BLaER1 treated with 17β-estradiol and CSF1 and Interleukin-3, amounts not matched to agents 10 nM and 100 nM (cell line): ENCODE data around the gene GPC5.

Experiments used
- H3K27ac ChIP-seq, 11 experiments: shearing (Covaris generic); formaldehyde crosslinking; 2 replicates each; pipeline ENCODE4 v1.8.1; 2022
- H3K27me3 ChIP-seq, 11 experiments: shearing (Covaris generic); formaldehyde crosslinking; 2 replicates each; pipeline ENCODE4 v1.8.1; 2022
- H3K36me3 ChIP-seq, 11 experiments: shearing (Covaris generic); formaldehyde crosslinking; 2 replicates each; pipeline ENCODE4 v1.8.1; 2022
- H3K4me1 ChIP-seq, 10 experiments: shearing (Covaris generic); formaldehyde crosslinking; 2 replicates each; pipeline ENCODE4 v1.8.1; 2022
- H3K4me2 ChIP-seq, 11 experiments: shearing (Covaris generic); formaldehyde crosslinking; 2 replicates each; pipeline ENCODE4 v1.8.1; 2022
- H3K4me3 ChIP-seq, 10 experiments: shearing (Covaris generic); formaldehyde crosslinking; 2 replicates each; pipeline ENCODE4 v1.8.1; 2022
- H3K9ac ChIP-seq, 11 experiments: shearing (Covaris generic); formaldehyde crosslinking; 2 replicates each; pipeline ENCODE4 v1.8.1; 2022
- H3K9me3 ChIP-seq, 11 experiments: shearing (Covaris generic); formaldehyde crosslinking; replicated peaks in 1 of 11; 2 replicates each; pipeline ENCODE4 v1.8.1; 2022
- H4K20me1 ChIP-seq, 11 experiments: shearing (Covaris generic); formaldehyde crosslinking; 2 replicates each; pipeline ENCODE4 v1.8.1; 2022
- Cebpa-rat ChIP-seq, 11 experiments: shearing (Covaris generic); IDR thresholded peaks; 2 replicates each; pipeline ENCODE4 v1.8.1; 2022

The GPC5 gene

GRCh38 chr13:91534996-91535395 lies 136.6 kb downstream of the GPC5 start:
- Histone ChIP-seq H3K4me1 (peaks cover 0 to 3% (median 0%) of the 10 kb centered on the region in 10 experiments; a peak in 4 of 20 replicates), H3K36me3 (no peaks in the 10 kb centered on the region)
- no peak for TF ChIP-seq Cebpa-rat (IDR thresholded peaks at IDR 0.05)

GRCh38 chr13:91537376-91537775 lies 139.0 kb downstream of the GPC5 start:
- Histone ChIP-seq H3K4me2 (no peak overlapping the region), H3K27me3 (no peaks in the 10 kb centered on the region)

More at GRCh38 chr13:91534996-91535395, 136.6 kb downstream of the GPC5 start:
- Histone ChIP-seq H3K4me3 (no peak overlapping the region), H3K27ac (no peak overlapping the region), H3K4me2 (no peak overlapping the region), H3K27me3 (no peaks in the 10 kb centered on the region), H4K20me1 (no peaks in the 10 kb centered on the region), H3K9ac (no peak overlapping the region), H3K9me3 (no peaks in the 10 kb centered on the region)

GRCh38 chr13:91539286-91540157 lies 141.1 kb downstream of the GPC5 start:
- no peaks in the 10 kb centered on the region for H3K36me3 ChIP-seq
- no peaks in the 10 kb centered on the region for H3K27me3 ChIP-seq
- peaks cover 0 to 14% (median under 1%) of the 10 kb centered on the region in 10 experiments; a peak in 7 of 20 replicates for H3K4me1 ChIP-seq
- peak overlapping the region in 1 of 11 experiments; percentile 35; a peak in 1 of 22 replicates for H3K4me2 ChIP-seq
- no peaks in the 10 kb centered on the region for H4K20me1 ChIP-seq
- no peak for TF ChIP-seq Cebpa-rat (IDR thresholded peaks at IDR 0.05)
- no peak overlapping the region for H3K4me3 ChIP-seq
- no peak overlapping the region for H3K9ac ChIP-seq
- no peak overlapping the region for H3K27ac ChIP-seq
- H3K9me3 ChIP-seq: no peaks in the 10 kb centered on the region

More at GRCh38 chr13:91537376-91537775, 139.0 kb downstream of the GPC5 start:
- Histone ChIP-seq H3K27ac (no peak overlapping the region), H3K36me3 (no peaks in the 10 kb centered on the region), H3K4me3 (no peak overlapping the region), H3K9me3 (no peaks in the 10 kb centered on the region), H4K20me1 (no peaks in the 10 kb centered on the region), H3K4me1 (peaks cover 0 to 11% (median 0%) of the 10 kb centered on the region in 10 experiments; a peak in 5 of 20 replicates), H3K9ac (no peak overlapping the region)
- no peak for TF ChIP-seq Cebpa-rat (IDR thresholded peaks at IDR 0.05)

DNA sequence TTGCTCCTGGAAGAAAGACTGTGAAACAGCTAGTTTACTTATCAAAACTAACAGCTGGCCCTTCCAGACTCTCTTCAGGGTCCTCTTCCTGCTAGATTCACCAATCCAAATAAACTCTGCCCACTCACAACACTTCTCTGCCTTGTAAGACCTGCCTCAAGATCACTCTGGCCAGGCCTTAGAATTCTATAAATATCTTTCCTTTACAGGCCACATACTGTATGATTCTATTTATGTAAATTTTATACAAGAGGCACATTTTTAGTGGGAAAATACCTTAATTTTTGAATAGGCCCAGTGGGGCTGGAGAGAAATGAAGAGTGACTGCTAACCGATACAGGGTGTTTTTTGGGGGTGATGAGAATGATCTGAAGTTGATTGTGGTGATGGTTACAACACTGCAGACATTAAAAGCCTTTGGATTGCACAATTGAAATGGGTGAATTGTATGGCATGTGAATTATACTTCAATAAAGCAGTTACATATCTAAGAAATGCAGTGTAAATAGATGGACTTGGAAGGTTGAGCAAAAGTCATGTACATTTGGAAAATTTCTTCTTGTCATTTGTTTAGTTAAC lies 141.8 kb downstream of the GPC5 start:
- Histone ChIP-seq H3K9ac (no peak overlapping the region), H4K20me1 (no peaks in the 10 kb centered on the region), H3K4me1 (peaks cover 0 to 21% (median 3%) of the 10 kb centered on the region in 10 experiments; a peak in 9 of 20 replicates), H3K27me3 (no peaks in the 10 kb centered on the region), H3K4me3 (no peak overlapping the region), H3K9me3 (no peaks in the 10 kb centered on the region), H3K27ac (no peak overlapping the region), H3K4me2 (peak overlapping the region in 2 of 11 experiments; percentile 16 to 35; a peak in 3 of 22 replicates), H3K36me3 (no peaks in the 10 kb centered on the region)
- TF ChIP-seq Cebpa-rat (IDR thresholded peaks at IDR 0.05): peak in 1 of 11 experiments; percentile 27; a peak in 1 of 22 replicates

GRCh38 chr13:91544723-91545122 lies 146.3 kb downstream of the GPC5 start:
- no peaks in the 10 kb centered on the region for H4K20me1 ChIP-seq
- H3K36me3 ChIP-seq: no peaks in the 10 kb centered on the region
- peak overlapping the region in 1 of 11 experiments; percentile 20; a peak in 1 of 22 replicates for H3K9ac ChIP-seq
- peaks cover 0 to 49% (median 11%) of the 10 kb centered on the region in 10 experiments; a peak in 13 of 20 replicates for H3K4me1 ChIP-seq
- no peak for TF ChIP-seq Cebpa-rat (IDR thresholded peaks at IDR 0.05)
- peak overlapping the region in 5 of 11 experiments; percentile 11 to 74 (median 60); a peak in 10 of 22 replicates for H3K27ac ChIP-seq
- peak overlapping the region in 5 of 11 experiments; percentile 25 to 61 (median 58); a peak in 9 of 22 replicates for H3K4me2 ChIP-seq
- H3K9me3 ChIP-seq: peaks cover 0 to 5% (median 0%) of the 10 kb centered on the region in 11 experiments; a peak in 1 of 22 replicates
- no peaks in the 10 kb centered on the region for H3K27me3 ChIP-seq
- no peak overlapping the region for H3K4me3 ChIP-seq

DNA sequence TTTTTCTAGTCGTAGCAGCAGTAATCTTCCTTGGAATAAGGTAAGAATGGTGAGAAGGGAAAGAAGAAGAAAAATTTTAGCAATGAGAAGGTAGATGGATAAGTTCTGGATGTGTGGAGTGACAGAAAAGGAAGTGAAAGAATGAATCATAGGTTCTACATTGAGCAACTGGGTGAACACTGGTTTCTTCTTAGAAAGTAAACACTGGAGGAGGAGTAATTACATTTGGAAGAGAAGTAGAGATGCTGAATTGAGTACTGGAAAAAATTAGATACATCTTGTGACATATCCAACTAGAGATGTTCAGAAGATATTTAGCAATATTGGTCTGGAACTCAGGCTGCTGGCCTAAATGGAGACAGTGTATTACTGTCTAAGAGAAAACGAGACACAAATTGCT lies 148.5 kb downstream of the GPC5 start:
- peak in 3 of 11 experiments; percentile 38 to 76 (median 58); a peak in 5 of 22 replicates for TF ChIP-seq Cebpa-rat (IDR thresholded peaks at IDR 0.05)
- H3K36me3 ChIP-seq: no peaks in the 10 kb centered on the region
- H3K9me3 ChIP-seq: peaks cover 0 to 20% (median 0%) of the 10 kb centered on the region in 11 experiments; a peak in 7 of 22 replicates
- H3K4me1 ChIP-seq: peaks cover 0 to 38% (median 11%) of the 10 kb centered on the region in 10 experiments; a peak in 13 of 20 replicates
- H3K27ac ChIP-seq: peak overlapping the region in 6 of 11 experiments; percentile 16 to 74 (median 49); a peak in 11 of 22 replicates
- no peaks in the 10 kb centered on the region for H4K20me1 ChIP-seq
- peak overlapping the region in 7 of 11 experiments; percentile 15 to 72 (median 45); a peak in 11 of 22 replicates for H3K4me2 ChIP-seq
- H3K9ac ChIP-seq: no peak overlapping the region
- H3K27me3 ChIP-seq: no peaks in the 10 kb centered on the region
- H3K4me3 ChIP-seq: no peak overlapping the region

DNA sequence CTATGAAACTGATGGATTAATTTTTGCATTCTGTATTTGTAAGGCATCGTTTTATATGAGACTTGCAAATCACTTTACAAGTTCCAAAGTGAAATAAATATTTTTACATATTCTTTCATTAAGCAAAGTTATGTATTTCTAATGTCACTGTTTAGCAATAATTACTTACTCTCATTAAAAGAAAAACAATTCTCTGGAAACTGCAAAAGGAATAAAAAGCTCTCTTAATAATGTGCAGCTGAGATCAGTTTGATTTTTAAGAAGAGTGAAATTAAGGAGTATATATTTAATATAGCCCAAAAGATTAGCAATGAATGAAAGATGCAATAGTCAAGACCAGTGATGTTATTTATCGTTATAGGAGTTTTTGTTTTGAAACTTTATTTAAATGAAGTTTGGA lies 155.2 kb downstream of the GPC5 start:
- Histone ChIP-seq H3K4me2 (no peak overlapping the region), H3K27me3 (no peaks in the 10 kb centered on the region), H3K9me3 (peaks cover 0 to 37% (median 4%) of the 10 kb centered on the region in 11 experiments; a peak in 10 of 22 replicates), H3K27ac (no peak overlapping the region), H3K36me3 (no peaks in the 10 kb centered on the region), H3K4me1 (no peaks in the 10 kb centered on the region), H3K9ac (no peak overlapping the region), H4K20me1 (no peaks in the 10 kb centered on the region), H3K4me3 (no peak overlapping the region)
- TF ChIP-seq Cebpa-rat (IDR thresholded peaks at IDR 0.05): no peak

- H3K4me3 ChIP-seq: no peak overlapping the region
- no peak overlapping the region for H3K4me2 ChIP-seq
- H3K27ac ChIP-seq: no peak overlapping the region
- TF ChIP-seq Cebpa-rat (IDR thresholded peaks at IDR 0.05): no peak
- no peaks in the 10 kb centered on the region for H4K20me1 ChIP-seq
- no peaks in the 10 kb centered on the region for H3K36me3 ChIP-seq
- no peaks in the 10 kb centered on the region for H3K27me3 ChIP-seq
- H3K9ac ChIP-seq: no peak overlapping the region
- H3K4me1 ChIP-seq: no peaks in the 10 kb centered on the region
- H3K9me3 ChIP-seq: peaks cover 0 to 37% (median 4%) of the 10 kb centered on the region in 11 experiments; a peak in 10 of 22 replicates
These were observed 155.7 kb downstream of the GPC5 start for GRCh38 chr13:91554101-91554500.
